ENCODE measurements around the gene COL16A1.

DNA sequence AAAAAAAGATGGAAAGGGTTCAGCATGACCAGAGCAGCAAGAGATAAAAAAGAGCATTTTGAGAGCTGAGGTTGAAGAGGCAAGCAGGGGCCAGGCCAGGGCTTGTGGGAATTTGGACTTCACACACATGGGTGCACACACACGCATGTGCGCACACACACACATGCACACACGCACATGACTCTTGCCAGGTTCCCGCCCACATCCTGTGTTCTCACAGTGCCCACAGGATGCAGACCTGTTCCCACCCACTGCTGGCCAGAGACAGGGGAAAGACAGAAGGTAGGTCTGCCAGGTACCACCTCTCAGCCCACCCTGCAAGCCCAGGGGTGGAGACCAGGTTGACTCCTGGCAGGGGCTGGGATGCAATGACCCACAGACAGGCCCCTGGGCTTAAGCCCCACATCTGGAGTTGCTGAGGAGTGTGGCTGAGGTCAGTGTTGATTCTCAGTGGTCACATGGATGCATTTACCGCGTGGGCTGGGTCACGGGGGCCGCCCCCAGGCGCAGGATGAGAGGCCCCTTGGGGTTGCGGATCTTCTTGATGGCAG lies 4.4 kb downstream of the COL16A1 start:
- TF ChIP-seq EP300 (IDR thresholded peaks at IDR 0.05) (no peak), POLR2A (IDR thresholded peaks at IDR 0.05) (no peak), CTCF (IDR thresholded peaks at IDR 0.05) (no peak)

All from ovary (tissue), 3 donors.